ENCODE measurements around the gene KLRC1. TPM values are rescaled to one million over a fixed set of nuclear protein-coding genes. Genes with fewer than 3 reads are reported as not detected.
"Not testable (repeated sequence)": the region's sequence is repeated elsewhere in the genome, so short reads cannot be mapped to it uniquely, and the experiment has no call there.

The KLRC1 gene
- 0.80 TPM for total RNA-seq
- 1.5 TPM for polyA plus RNA-seq
- long read RNA-seq, donor 1: 0 reads
- long read RNA-seq, donor 2: 0 reads
- long read RNA-seq, donor 3, partial matches to known transcripts: 0 of 1 reads
- long read RNA-seq, donor 3, other reads (novel, unspliced or antisense): 0 of 1 reads
- long read RNA-seq, donor 4: 0 reads
- long read RNA-seq, donor 5: 0 reads
- long read RNA-seq, donor 6: 0 reads
- long read RNA-seq, donor 7: 0 reads
- long read RNA-seq, donor 8: 0 reads
- long read RNA-seq, donor 9: 0 reads
- long read RNA-seq, donor 10: 0 reads

- Histone ChIP-seq H3K9me3 (ENCODE audit: control insufficient read depth in 2 of 2, insufficient read depth in 1 of 2, low read length in 1 of 2) (peaks cover 0 to 7% of the 10 kb centered on the region in 2 donors), H3K27me3 (ENCODE audit: control insufficient read depth in 2 of 2, insufficient read depth in 1 of 2, low read length in 1 of 2) (no peaks in the 10 kb centered on the region), H3K4me3 (ENCODE audit: low read length in 2 of 2) (no peak within 1 kb of the TSS), H3K27ac (ENCODE audit: low read depth in 1 of 2, low read length in 1 of 2) (no peak within 1 kb of the TSS), H3K4me1 (ENCODE audit: control insufficient read depth in 2 of 2, insufficient read depth in 2 of 2, low read length in 2 of 2) (no peaks in the 10 kb centered on the region), H3K36me3 (ENCODE audit: control insufficient read depth in 2 of 2, insufficient read depth in 2 of 2, low read length in 1 of 2) (no peaks in the 10 kb centered on the region)
- DNase-seq (ENCODE audit: low read depth in 6 of 9, low spot score in 9 of 9): no peak
- WGBS: 73% methylated on average over 2 of the region's 2 CpGs
Observed at GRCh38 chr12:10453156-10453555, at the start of gene KLRC1. Gene KLRC1 (minus strand): TSS chr12:10453377. CDS start chr12:10451156, 2,221 bp downstream.

- peaks cover 0 to 5% of the 10 kb centered on the region in 2 donors for H3K9me3 ChIP-seq (ENCODE audit: control insufficient read depth in 2 of 2, insufficient read depth in 1 of 2, low read length in 1 of 2)
- no peaks in the 10 kb centered on the region for H3K27me3 ChIP-seq (ENCODE audit: control insufficient read depth in 2 of 2, insufficient read depth in 1 of 2, low read length in 1 of 2)
- H3K4me3 ChIP-seq (ENCODE audit: low read length in 2 of 2): no peak overlapping the region
- H3K27ac ChIP-seq (ENCODE audit: low read depth in 1 of 2, low read length in 1 of 2): no peak overlapping the region
- peaks cover 0 to 2% of the 10 kb centered on the region in 2 donors for H3K4me1 ChIP-seq (ENCODE audit: control insufficient read depth in 2 of 2, insufficient read depth in 2 of 2, low read length in 2 of 2)
- WGBS: 72% methylated on average over 3 of the region's 3 CpGs
- H3K36me3 ChIP-seq (ENCODE audit: control insufficient read depth in 2 of 2, insufficient read depth in 2 of 2, low read length in 1 of 2): no peaks in the 10 kb centered on the region
- DNase-seq (ENCODE audit: low read depth in 6 of 9, low spot score in 9 of 9): peak in 1 of 9 donors; percentile 6
Observed at GRCh38 chr12:10501030-10501429, 47.9 kb upstream of the KLRC1 start.

GRCh38 chr12:10498042-10498441, 44.9 kb upstream of the KLRC1 start:
- no peak overlapping the region for H3K27ac ChIP-seq (ENCODE audit: low read depth in 1 of 2, low read length in 1 of 2)
- DNase-seq (ENCODE audit: low read depth in 6 of 9, low spot score in 9 of 9): no peak
- no peaks in the 10 kb centered on the region for H3K27me3 ChIP-seq (ENCODE audit: control insufficient read depth in 2 of 2, insufficient read depth in 1 of 2, low read length in 1 of 2)
- H3K9me3 ChIP-seq (ENCODE audit: control insufficient read depth in 2 of 2, insufficient read depth in 1 of 2, low read length in 1 of 2): no peaks in the 10 kb centered on the region
- H3K4me1 ChIP-seq (ENCODE audit: control insufficient read depth in 2 of 2, insufficient read depth in 2 of 2, low read length in 2 of 2): no peaks in the 10 kb centered on the region
- WGBS: 97% methylated on average over 1 of the region's 1 CpG
- no peak overlapping the region for H3K4me3 ChIP-seq (ENCODE audit: low read length in 2 of 2)
- H3K36me3 ChIP-seq (ENCODE audit: control insufficient read depth in 2 of 2, insufficient read depth in 2 of 2, low read length in 1 of 2): no peaks in the 10 kb centered on the region

GRCh38 chr12:10497602-10498001, 44.4 kb upstream of the KLRC1 start:
- DNase-seq (ENCODE audit: low read depth in 6 of 9, low spot score in 9 of 9): peak in 2 of 9 donors; percentile 6 to 26
- no peak overlapping the region for H3K27ac ChIP-seq (ENCODE audit: low read depth in 1 of 2, low read length in 1 of 2)
- H3K27me3 ChIP-seq (ENCODE audit: control insufficient read depth in 2 of 2, insufficient read depth in 1 of 2, low read length in 1 of 2): no peaks in the 10 kb centered on the region
- no peaks in the 10 kb centered on the region for H3K9me3 ChIP-seq (ENCODE audit: control insufficient read depth in 2 of 2, insufficient read depth in 1 of 2, low read length in 1 of 2)
- no peak overlapping the region for H3K4me3 ChIP-seq (ENCODE audit: low read length in 2 of 2)
- 80% methylated on average over 2 of the region's 2 CpGs for WGBS
- no peaks in the 10 kb centered on the region for H3K4me1 ChIP-seq (ENCODE audit: control insufficient read depth in 2 of 2, insufficient read depth in 2 of 2, low read length in 2 of 2)
- no peaks in the 10 kb centered on the region for H3K36me3 ChIP-seq (ENCODE audit: control insufficient read depth in 2 of 2, insufficient read depth in 2 of 2, low read length in 1 of 2)

- no peaks in the 10 kb centered on the region for H3K9me3 ChIP-seq (ENCODE audit: control insufficient read depth in 2 of 2, insufficient read depth in 1 of 2, low read length in 1 of 2)
- H3K4me1 ChIP-seq (ENCODE audit: control insufficient read depth in 2 of 2, insufficient read depth in 2 of 2, low read length in 2 of 2): no peaks in the 10 kb centered on the region
- no peak overlapping the region for H3K4me3 ChIP-seq (ENCODE audit: low read length in 2 of 2)
- no peaks in the 10 kb centered on the region for H3K36me3 ChIP-seq (ENCODE audit: control insufficient read depth in 2 of 2, insufficient read depth in 2 of 2, low read length in 1 of 2)
- H3K27me3 ChIP-seq (ENCODE audit: control insufficient read depth in 2 of 2, insufficient read depth in 1 of 2, low read length in 1 of 2): no peaks in the 10 kb centered on the region
- DNase-seq (ENCODE audit: low read depth in 6 of 9, low spot score in 9 of 9): no peak
- WGBS: 96% methylated on average over 4 of the region's 4 CpGs
- no peak overlapping the region for H3K27ac ChIP-seq (ENCODE audit: low read depth in 1 of 2, low read length in 1 of 2)
Observed at GRCh38 chr12:10491766-10492165, 38.6 kb upstream of the KLRC1 start.

- over 99% methylated on average over 2 of the region's 2 CpGs for WGBS
- not testable (repeated sequence) for H3K4me3 ChIP-seq (ENCODE audit: low read length in 2 of 2); H3K27ac ChIP-seq (ENCODE audit: low read depth in 1 of 2, low read length in 1 of 2); H3K36me3 ChIP-seq (ENCODE audit: control insufficient read depth in 2 of 2, insufficient read depth in 2 of 2, low read length in 1 of 2); H3K9me3 ChIP-seq (ENCODE audit: control insufficient read depth in 2 of 2, insufficient read depth in 1 of 2, low read length in 1 of 2); DNase-seq (ENCODE audit: low read depth in 6 of 9, low spot score in 9 of 9); H3K4me1 ChIP-seq (ENCODE audit: control insufficient read depth in 2 of 2, insufficient read depth in 2 of 2, low read length in 2 of 2); H3K27me3 ChIP-seq (ENCODE audit: control insufficient read depth in 2 of 2, insufficient read depth in 1 of 2, low read length in 1 of 2)
Observed at GRCh38 chr12:10487328-10487727, 34.2 kb upstream of the KLRC1 start.

GRCh38 chr12:10481901-10482300, 28.7 kb upstream of the KLRC1 start:
- not testable (repeated sequence) for H3K36me3 ChIP-seq (ENCODE audit: control insufficient read depth in 2 of 2, insufficient read depth in 2 of 2, low read length in 1 of 2); H3K27ac ChIP-seq (ENCODE audit: low read depth in 1 of 2, low read length in 1 of 2); H3K4me1 ChIP-seq (ENCODE audit: control insufficient read depth in 2 of 2, insufficient read depth in 2 of 2, low read length in 2 of 2); DNase-seq (ENCODE audit: low read depth in 6 of 9, low spot score in 9 of 9); H3K9me3 ChIP-seq (ENCODE audit: control insufficient read depth in 2 of 2, insufficient read depth in 1 of 2, low read length in 1 of 2); H3K4me3 ChIP-seq (ENCODE audit: low read length in 2 of 2); H3K27me3 ChIP-seq (ENCODE audit: control insufficient read depth in 2 of 2, insufficient read depth in 1 of 2, low read length in 1 of 2)
- 73% methylated on average over 2 of the region's 2 CpGs for WGBS

GRCh38 chr12:10472808-10473207, 19.6 kb upstream of the KLRC1 start:
- not testable (repeated sequence) for H3K27me3 ChIP-seq (ENCODE audit: control insufficient read depth in 2 of 2, insufficient read depth in 1 of 2, low read length in 1 of 2); H3K4me3 ChIP-seq (ENCODE audit: low read length in 2 of 2); H3K9me3 ChIP-seq (ENCODE audit: control insufficient read depth in 2 of 2, insufficient read depth in 1 of 2, low read length in 1 of 2); H3K36me3 ChIP-seq (ENCODE audit: control insufficient read depth in 2 of 2, insufficient read depth in 2 of 2, low read length in 1 of 2); H3K27ac ChIP-seq (ENCODE audit: low read depth in 1 of 2, low read length in 1 of 2); DNase-seq (ENCODE audit: low read depth in 6 of 9, low spot score in 9 of 9); H3K4me1 ChIP-seq (ENCODE audit: control insufficient read depth in 2 of 2, insufficient read depth in 2 of 2, low read length in 2 of 2)
- 97% methylated on average over 5 of the region's 5 CpGs for WGBS

- Histone ChIP-seq H3K9me3 (ENCODE audit: control insufficient read depth in 2 of 2, insufficient read depth in 1 of 2, low read length in 1 of 2) (no peaks in the 10 kb centered on the region), H3K27me3 (ENCODE audit: control insufficient read depth in 2 of 2, insufficient read depth in 1 of 2, low read length in 1 of 2) (no peaks in the 10 kb centered on the region), H3K27ac (ENCODE audit: low read depth in 1 of 2, low read length in 1 of 2) (no peak overlapping the region), H3K36me3 (ENCODE audit: control insufficient read depth in 2 of 2, insufficient read depth in 2 of 2, low read length in 1 of 2) (no peaks in the 10 kb centered on the region), H3K4me1 (ENCODE audit: control insufficient read depth in 2 of 2, insufficient read depth in 2 of 2, low read length in 2 of 2) (no peaks in the 10 kb centered on the region), H3K4me3 (ENCODE audit: low read length in 2 of 2) (no peak overlapping the region)
- DNase-seq (ENCODE audit: low read depth in 6 of 9, low spot score in 9 of 9): no peak
- 98% methylated on average over 1 of the region's 1 CpG for WGBS
Observed at GRCh38 chr12:10469701-10470100, 16.5 kb upstream of the KLRC1 start.

Measured in thymus (tissue), 14 donors.